HepG2 (cell line): ENCODE data around the gene CTSZ. TPM values are rescaled to one million over a fixed set of nuclear protein-coding genes. Genes with fewer than 3 reads are reported as not detected.

Experiments used
- ERF ChIP-seq: IDR thresholded peaks from 2 replicates; pipeline ENCODE4 v1.6.1; 2018; ENCODE audit warnings: missing biosample characterization, missing genetic modification reagents
- HNF1B ChIP-seq: sonication (generic); formaldehyde crosslinking; IDR thresholded peaks from 2 replicates; pipeline ENCODE4 v1.5.1; 2020; ENCODE audit warnings: mild to moderate bottlenecking, moderate library complexity, missing genetic modification reagents
- HNRNPL ChIP-seq: fragments of 200-400 bp; formaldehyde crosslinking; IDR thresholded peaks from 2 replicates; pipeline ENCODE4 v1.6.1; 2017; ENCODE audit warnings: mild to moderate bottlenecking, low read depth, low read length
- MIER2 ChIP-seq: IDR thresholded peaks from 2 replicates; pipeline ENCODE4 v1.6.1; 2016; ENCODE audit warnings: missing biosample characterization, missing genetic modification reagents
- MTA1 ChIP-seq: sonication (generic); formaldehyde crosslinking; IDR thresholded peaks from 2 replicates; pipeline ENCODE4 v1.4.0; 2020; ENCODE audit warnings: missing genetic modification reagents, mild to moderate bottlenecking, borderline replicate concordance
- MYC ChIP-seq: sonication (generic); formaldehyde crosslinking; IDR thresholded peaks from 2 replicates; pipeline ENCODE4 v1.9.0; 2021; ENCODE audit warnings: missing genetic modification reagents, borderline replicate concordance
- NR2F1 ChIP-seq, 2 experiments: fragments of 450-650 bp in 1 of 2; formaldehyde crosslinking in 1 of 2; IDR thresholded peaks; 2 replicates each; pipeline versions ENCODE4 v1.5.0 to v1.6.1; 2016 to 2020; ENCODE audit warnings: mild to moderate bottlenecking in 1 of 2, missing compliant biosample characterization in 1 of 2, missing genetic modification reagents in 1 of 2, moderate library complexity in 1 of 2
- PAXIP1 ChIP-seq: sonication (generic); formaldehyde crosslinking; conservative IDR thresholded peaks from 2 replicates; pipeline ENCODE4 v1.4.0; 2020; ENCODE audit warnings: mild to moderate bottlenecking, missing genetic modification reagents, moderate library complexity
- PBX2 ChIP-seq: IDR thresholded peaks from 2 replicates; pipeline ENCODE4 v1.6.1; 2016; ENCODE audit warnings: control low read depth
- RAD51 ChIP-seq: fragments of 450-650 bp; IDR thresholded peaks from 2 replicates; pipeline ENCODE4 v1.6.1; 2016; ENCODE audit warnings: borderline replicate concordance
- SMAD9 ChIP-seq: sonication (generic); formaldehyde crosslinking; IDR thresholded peaks from 2 replicates; pipeline ENCODE4 v1.5.1; 2020; ENCODE audit warnings: mild to moderate bottlenecking, missing genetic modification reagents
- TOPORS ChIP-seq: sonication (generic); formaldehyde crosslinking; IDR thresholded peaks from 2 replicates; pipeline ENCODE4 v1.8.0; 2023; ENCODE audit warnings: mild to moderate bottlenecking, missing genetic modification reagents
- TRIM24 ChIP-seq: sonication (generic); formaldehyde crosslinking; IDR thresholded peaks from 2 replicates; pipeline ENCODE4 v1.8.0; 2022; ENCODE audit warnings: mild to moderate bottlenecking, missing genetic modification reagents
- ZBTB46 ChIP-seq: sonication (generic); formaldehyde crosslinking; IDR thresholded peaks from 2 replicates; pipeline ENCODE4 v1.4.0; 2020; ENCODE audit warnings: mild to moderate bottlenecking, missing genetic modification reagents, borderline replicate concordance
- ZMYM3 ChIP-seq: sonication (generic); formaldehyde crosslinking; IDR thresholded peaks from 2 replicates; pipeline ENCODE4 v1.5.1; 2020; ENCODE audit warnings: mild to moderate bottlenecking, missing genetic modification reagents
- ZNF333 ChIP-seq: sonication (generic); formaldehyde crosslinking; IDR thresholded peaks from 2 replicates; pipeline ENCODE4 v1.4.0; 2020; ENCODE audit warnings: mild to moderate bottlenecking, missing genetic modification reagents, borderline replicate concordance
- ZNF501 ChIP-seq: sonication (generic); formaldehyde crosslinking; IDR thresholded peaks from 2 replicates; pipeline ENCODE4 v1.5.1; 2020; ENCODE audit warnings: mild to moderate bottlenecking, moderate library complexity, missing genetic modification reagents
- ZNF770 ChIP-seq: sonication (generic); formaldehyde crosslinking; IDR thresholded peaks from 2 replicates; pipeline ENCODE4 v1.5.0; 2020; ENCODE audit warnings: mild to moderate bottlenecking, missing genetic modification reagents
- polyA plus RNA-seq, 8 experiments: library from polyadenylated mRNA; depleted of rRNA in 3 of 8; stranded (reverse) in 7 of 8; unstranded in 1 of 8; fragments of >200 nt; fragmentation: Illumina TruSeq in 4 of 8; extraction: Trizol in 4 of 8; gene quantifications; 2 replicates each; pipeline versions ENCODE4 v1.2.1 to v1.2.3, GENCODE V29; 2011 to 2016; ENCODE audit warnings: low read depth in 4 of 8, missing spikeins in 1 of 8, mixed read lengths in 1 of 8; ENCODE audit not compliant: insufficient read depth in 1 of 8
- total RNA-seq, 5 experiments: library from RNA; depleted of rRNA; stranded (reverse); fragments of >200 nt; fragmentation: Illumina TruSeq; extraction: Trizol; gene quantifications; 2 replicates each; pipeline ENCODE4 v1.2.3, GENCODE V29; 2016; ENCODE audit warnings: low read depth in 1 of 5

The CTSZ gene
- total and polyA plus RNA-seq, 2 of the 13 experiments (the other 11 are each of a cell fraction or from before 2014, with no cell fraction given) = 0.33 TPM; not detected in 1

GRCh38 chr20:59004763-59005522 lies 2.1 kb downstream of the CTSZ start (continued):
- TF ChIP-seq NR2F1 (CRISPR knock-in tag; IDR thresholded peaks at IDR 0.05) = peak in 1 of 2 experiments; percentile 14; a peak in 1 of 4 replicates
- no peak; the same call in 1 of the 2 replicates for TF ChIP-seq MTA1
- TF ChIP-seq ZBTB46 (CRISPR knock-in tag) = peak; percentile 7; the same call in 1 of the 2 replicates
- peak; percentile 33; the same call in 1 of the 2 replicates for TF ChIP-seq ERF (CRISPR knock-in tag)
- TF ChIP-seq PBX2 (CRISPR knock-in tag) = peak; percentile 89
- no peak for TF ChIP-seq RAD51
- TF ChIP-seq ZNF770 (CRISPR knock-in tag) = no peak
- peak; percentile 85 for TF ChIP-seq ZNF501 (CRISPR knock-in tag)
- 0 out of 2 replicates have a peak, but pooled peaks have one; percentile 42 for TF ChIP-seq ZNF333 (CRISPR knock-in tag)
- TF ChIP-seq SMAD9 (CRISPR knock-in tag) = no peak
- TF ChIP-seq TRIM24 (CRISPR knock-in tag) = 0 out of 2 replicates have a peak, but pooled peaks have one; percentile 35
- TF ChIP-seq ZMYM3 (CRISPR knock-in tag) = peak; percentile 91
- TF ChIP-seq TOPORS (CRISPR knock-in tag) = 0 out of 2 replicates have a peak, but pooled peaks have one; percentile 30
- 0 out of 2 replicates have a peak, but pooled peaks have one; percentile 31 for TF ChIP-seq MIER2 (CRISPR knock-in tag)
- TF ChIP-seq PAXIP1 (CRISPR knock-in tag) = peak; percentile 61
- TF ChIP-seq HNRNPL = peak; percentile 82
- peak; percentile 79 for TF ChIP-seq HNF1B (CRISPR knock-in tag)
- TF ChIP-seq MYC = peak; percentile 8; the same call in 1 of the 2 replicates
